ENCODE data around the gene CSF1. TPM values are rescaled to one million over a fixed set of nuclear protein-coding genes. Genes with fewer than 3 reads are reported as not detected.

CSF1 gene
- total and polyA plus RNA-seq, 7 donors, result 3.7 to 14.7 (median 10.6) TPM

GRCh38 chr1:109903376-109903930 is 7.2 kb upstream of the CSF1 start:
- DNase-seq (no peak), ATAC-seq (no peak)
- no peak for TF ChIP-seq CTCF (IDR thresholded peaks at IDR 0.05)
- Histone ChIP-seq H3K36me3 (ENCODE audit: insufficient read depth in 1 of 2, low read depth in 1 of 2) (no peaks in the 10 kb centered on the region), H3K27ac (no peak overlapping the region), H3K9me3 (no peaks in the 10 kb centered on the region), H3K27me3 (ENCODE audit: insufficient read depth in 3 of 3, low read length in 2 of 3) (no peaks in the 10 kb centered on the region), H3K4me1 (no peaks in the 10 kb centered on the region), H3K4me3 (no peak overlapping the region)
- intact Hi-C loops (cut with DNase I), result no loop called here
- WGBS, 3 donors, result 69 to 83% (median 82%) methylated on average over 2 of the region's 2 CpGs

DNA sequence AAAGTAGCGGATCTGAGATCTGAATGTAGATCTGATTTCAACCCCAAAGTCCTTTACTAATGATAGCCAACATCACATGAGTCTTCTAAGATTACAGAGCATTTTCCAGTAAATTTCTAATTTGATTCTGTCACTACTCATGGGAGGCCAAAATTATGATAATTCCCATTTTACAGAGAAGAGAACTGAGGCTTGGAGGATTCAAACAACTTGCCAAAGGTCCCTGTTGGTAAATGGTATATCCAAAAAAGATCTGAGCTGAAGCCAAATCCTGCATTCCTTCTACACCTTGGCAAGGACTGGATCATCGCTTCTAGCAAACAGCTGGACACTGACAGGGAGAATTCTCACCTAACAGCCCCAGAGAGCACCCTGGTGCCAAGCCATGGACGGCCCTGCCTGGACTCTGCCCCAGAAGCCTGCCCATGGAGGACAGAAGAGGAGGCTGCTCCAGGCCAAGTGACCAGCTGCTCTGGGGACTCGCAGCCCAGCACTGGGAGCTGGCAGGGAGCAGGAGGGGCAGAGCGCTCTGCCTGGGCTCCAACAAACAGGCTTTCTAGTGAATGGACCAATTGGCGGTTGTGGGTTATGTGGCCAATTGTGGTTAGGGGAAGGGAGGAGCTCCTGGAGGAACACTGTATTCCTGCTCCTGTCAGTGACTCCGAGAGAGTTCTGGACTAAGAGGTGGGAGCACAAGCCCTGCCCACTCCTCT is 6.4 kb upstream of the CSF1 start:
- no peak for TF ChIP-seq CTCF (IDR thresholded peaks at IDR 0.05)
- no peaks in the 10 kb centered on the region for H3K4me1 ChIP-seq
- DNase-seq (peak in 1 of 2 donors; percentile 30), ATAC-seq (peak; percentile 69 to 88 (median 83))
- intact Hi-C loops (cut with DNase I), result no loop called here
- WGBS, 3 donors, result 33 to 56% (median 35%) methylated on average over 7 of the region's 7 CpGs
- no peaks in the 10 kb centered on the region for H3K27me3 ChIP-seq (ENCODE audit: insufficient read depth in 3 of 3, low read length in 2 of 3)
- no peaks in the 10 kb centered on the region for H3K9me3 ChIP-seq
- no peak overlapping the region for H3K4me3 ChIP-seq
- no peaks in the 10 kb centered on the region for H3K36me3 ChIP-seq (ENCODE audit: insufficient read depth in 1 of 2, low read depth in 1 of 2)
- peak overlapping the region; percentile 12 for H3K27ac ChIP-seq

GRCh38 chr1:109905491-109905890 is 5.2 kb upstream of the CSF1 start:
- H3K4me1 ChIP-seq, result peaks cover 9% of the 10 kb centered on the region
- TF ChIP-seq CTCF (IDR thresholded peaks at IDR 0.05), result no peak
- 86 to 91% (median 90%) methylated on average over 7 of the region's 7 CpGs for WGBS, 3 donors

DNA sequence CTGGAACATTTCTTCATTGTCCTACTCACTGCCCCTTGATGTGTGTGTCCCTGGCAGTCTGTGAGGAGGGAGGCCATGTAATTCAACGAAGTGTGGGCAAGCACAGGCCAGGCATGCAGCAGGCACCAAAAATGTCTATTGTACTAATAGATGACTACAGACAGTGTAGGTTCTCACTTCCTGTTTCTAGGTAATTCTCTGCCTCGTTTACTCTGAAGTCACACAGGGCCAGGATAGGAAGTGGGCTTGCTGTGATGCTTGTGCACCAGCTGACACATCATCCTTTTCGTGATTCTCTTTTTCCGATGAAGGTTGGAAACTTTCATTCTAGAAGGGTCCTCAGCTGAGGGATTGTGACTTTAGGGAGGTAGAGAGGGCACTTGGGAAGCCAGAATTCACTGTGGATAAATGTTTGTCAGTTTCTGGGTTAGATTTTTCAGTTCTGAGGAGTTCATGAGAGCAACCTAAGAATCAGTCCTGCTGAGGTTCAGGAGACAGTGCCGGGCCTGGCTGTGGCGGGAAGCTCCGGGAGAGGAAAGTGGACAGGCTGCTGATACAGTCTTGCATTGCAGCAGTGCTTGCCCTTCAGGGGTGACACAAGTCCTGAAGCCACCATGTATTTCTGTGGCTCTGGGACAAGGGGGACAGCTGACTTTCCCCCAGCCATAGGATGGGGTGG is 4.3 kb upstream of the CSF1 start:
- Histone ChIP-seq H3K36me3 (ENCODE audit: insufficient read depth in 1 of 2, low read depth in 1 of 2) (no peaks in the 10 kb centered on the region), H3K27me3 (ENCODE audit: insufficient read depth in 3 of 3, low read length in 2 of 3) (no peaks in the 10 kb centered on the region), H3K9me3 (no peaks in the 10 kb centered on the region), H3K4me3 (no peak overlapping the region), H3K27ac (no peak overlapping the region), H3K4me1 (peaks cover 9% of the 10 kb centered on the region)
- intact Hi-C loops (cut with DNase I), result loop anchor here in 1 of 2 donors (2.0 kb wide), 1 partner anchor 63 kb away; no protein-coding TSS in a partner anchor
- no peak for DNase-seq
- WGBS, 3 donors, result 73 to 90% (median 78%) methylated on average over 7 of the region's 7 CpGs
- no peak for TF ChIP-seq CTCF (IDR thresholded peaks at IDR 0.05)
- no peak for ATAC-seq

More at GRCh38 chr1:109905491-109905890, 5.2 kb upstream of the CSF1 start:
- no peaks in the 10 kb centered on the region for H3K9me3 ChIP-seq
- H3K27ac ChIP-seq, result no peak overlapping the region
- no peak overlapping the region for H3K4me3 ChIP-seq
- intact Hi-C loops (cut with DNase I), result no loop called here
- no peaks in the 10 kb centered on the region for H3K36me3 ChIP-seq (ENCODE audit: insufficient read depth in 1 of 2, low read depth in 1 of 2)
- DNase-seq, result no peak
- H3K27me3 ChIP-seq (ENCODE audit: insufficient read depth in 3 of 3, low read length in 2 of 3), result no peaks in the 10 kb centered on the region
- ATAC-seq, result no peak
